ENCODE data around the gene TM9SF2.

GRCh38 chr13:99563404-99563803, 62.1 kb downstream of the TM9SF2 start:
- no peak for TF ChIP-seq REST (IDR thresholded peaks at IDR 0.05; ENCODE audit: insufficient read depth in 1 of 2, low read depth in 2 of 2, low read length in 1 of 2)
- TF ChIP-seq CTCF (IDR thresholded peaks at IDR 0.05) = no peak
- TF ChIP-seq POLR2AphosphoS5 (IDR thresholded peaks at IDR 0.05; ENCODE audit: low read depth, low read length) = no peak
- TF ChIP-seq TCF7L2 (IDR thresholded peaks at IDR 0.05; ENCODE audit: low read depth, low read length) = no peak
- no peak for TF ChIP-seq SIN3A (IDR thresholded peaks at IDR 0.05; ENCODE audit: borderline replicate concordance, insufficient read depth, low read depth, low read length)

All from Panc1 (cell line).